HG02571 (cell line): ENCODE measurements around the gene RNF20.
"Not testable (repeated sequence)": the region's sequence is repeated elsewhere in the genome, so short reads cannot be mapped to it uniquely, and the experiment has no call there.

Experiments used
- ATAC-seq: cut with Tn5 transposase; IDR thresholded peaks from one replicate; pipeline ENCODE4 v1.9.1; 2021; ENCODE audit warnings: mild to moderate bottlenecking, moderate library complexity; ENCODE audit not compliant: unreplicated experiment

Gene RNF20

GRCh38 chr9:101533334-101534204, at the start of gene RNF20:
RNF20 (plus strand) TSS chr9:101533853; CDS start chr9:101535424, 1,571 bp downstream.
- ATAC-seq = peak; percentile 98

- no peak for ATAC-seq
Measured at GRCh38 chr9:101484046-101484445, 49.6 kb upstream of the RNF20 start.

GRCh38 chr9:101485924-101486692, 47.5 kb upstream of the RNF20 start:
- no peak for ATAC-seq

- ATAC-seq = no peak
Measured at GRCh38 chr9:101486693-101487442, 46.8 kb upstream of the RNF20 start.

- no peak for ATAC-seq
Measured at GRCh38 chr9:101487443-101487840, 46.2 kb upstream of the RNF20 start.

GRCh38 chr9:101495810-101496209, 37.8 kb upstream of the RNF20 start:
- ATAC-seq = no peak

- ATAC-seq = no peak
Measured at GRCh38 chr9:101498323-101498722, 35.3 kb upstream of the RNF20 start.

GRCh38 chr9:101504188-101504587, 29.5 kb upstream of the RNF20 start:
- ATAC-seq = no peak

- no peak for ATAC-seq
Measured at GRCh38 chr9:101508211-101508610, 25.4 kb upstream of the RNF20 start.

GRCh38 chr9:101509572-101509971, 24.1 kb upstream of the RNF20 start:
- no peak for ATAC-seq

GRCh38 chr9:101510459-101510858, 23.2 kb upstream of the RNF20 start:
- no peak for ATAC-seq

GRCh38 chr9:101511009-101511408, 22.6 kb upstream of the RNF20 start:
- ATAC-seq = no peak

GRCh38 chr9:101512116-101512515, 21.5 kb upstream of the RNF20 start:
- ATAC-seq = no peak

GRCh38 chr9:101513351-101513750, 20.3 kb upstream of the RNF20 start:
- no peak for ATAC-seq

- no peak for ATAC-seq
Measured at GRCh38 chr9:101514071-101514470, 19.6 kb upstream of the RNF20 start.

GRCh38 chr9:101516655-101517054, 17.0 kb upstream of the RNF20 start:
- no peak for ATAC-seq

- not testable (repeated sequence) for ATAC-seq
Measured at GRCh38 chr9:101518489-101518888, 15.2 kb upstream of the RNF20 start.

GRCh38 chr9:101524371-101524770, 9.3 kb upstream of the RNF20 start:
- no peak for ATAC-seq

GRCh38 chr9:101527066-101527465, 6.6 kb upstream of the RNF20 start:
- ATAC-seq = no peak

GRCh38 chr9:101528015-101528414, 5.6 kb upstream of the RNF20 start:
- ATAC-seq = no peak

GRCh38 chr9:101530076-101530711, 3.5 kb upstream of the RNF20 start:
- ATAC-seq = peak; percentile 39
